ENCODE results near the gene CATSPER1.
A peak's percentile ranks its signal among the peaks of the same experiment; 100 is the strongest.
"Not testable (repeated sequence)": the region's sequence is repeated elsewhere in the genome, so short reads cannot be mapped to it uniquely, and the experiment has no call there.

Gene CATSPER1

DNA sequence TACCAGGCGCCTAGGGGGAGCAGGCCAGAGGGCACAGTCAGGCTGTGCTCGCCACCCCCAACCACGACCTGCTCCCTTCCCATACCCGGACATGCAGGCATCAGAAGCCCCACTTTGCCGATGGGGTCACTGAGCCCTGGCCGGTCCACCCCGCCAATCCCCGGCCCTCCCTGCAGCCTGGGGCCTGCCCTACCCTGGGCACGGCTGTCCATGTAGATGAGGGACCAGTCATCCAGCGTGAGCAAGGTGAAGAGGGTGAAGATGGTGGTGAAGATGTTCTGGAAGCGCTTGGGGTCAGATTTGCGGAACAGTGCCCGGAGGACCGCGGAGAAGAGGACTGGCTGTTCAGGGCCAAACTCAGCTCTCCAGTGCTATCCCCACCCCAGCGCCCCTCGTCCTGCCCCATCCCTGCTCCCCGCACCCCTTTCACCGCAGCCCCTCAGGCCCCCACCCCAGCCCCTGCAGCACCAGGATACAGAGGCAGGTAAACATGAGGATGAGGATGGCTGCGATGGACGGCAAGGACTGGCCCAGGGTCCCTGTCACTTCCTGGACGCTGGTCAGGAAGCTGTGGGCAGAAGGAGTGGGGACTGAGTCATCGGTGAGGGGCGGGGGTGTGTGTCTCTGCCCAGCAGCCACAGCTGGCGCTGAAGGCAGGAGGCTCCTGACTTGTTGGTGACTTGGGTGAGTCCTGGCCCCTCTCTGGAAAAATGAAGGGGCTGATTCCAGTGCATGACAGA is 5.5 kb downstream of the CATSPER1 start:
- DNase-seq: peak; percentile 48

- DNase-seq: no peak
Measured at GRCh38 chr11:66020212-66020611, 6.1 kb downstream of the CATSPER1 start.

DNA sequence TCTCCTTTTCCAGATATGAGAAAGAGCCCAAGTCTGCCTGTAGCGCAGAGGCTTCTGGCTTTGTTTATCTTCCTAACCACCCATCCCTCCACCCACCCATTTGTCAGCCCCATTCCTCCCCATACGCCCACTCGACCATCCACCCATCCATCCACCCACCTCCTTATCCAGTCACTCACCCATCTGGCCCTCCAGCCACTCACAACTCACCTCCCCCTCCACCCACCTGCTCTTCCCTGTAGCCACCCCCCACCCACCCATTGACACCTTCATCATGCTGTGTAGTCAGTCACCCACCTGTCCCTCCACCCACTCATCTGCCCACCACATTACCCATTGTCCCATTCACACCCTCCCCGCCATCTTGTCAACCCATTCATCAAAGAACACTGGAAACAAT is 9.0 kb downstream of the CATSPER1 start:
- no peak for DNase-seq

DNA sequence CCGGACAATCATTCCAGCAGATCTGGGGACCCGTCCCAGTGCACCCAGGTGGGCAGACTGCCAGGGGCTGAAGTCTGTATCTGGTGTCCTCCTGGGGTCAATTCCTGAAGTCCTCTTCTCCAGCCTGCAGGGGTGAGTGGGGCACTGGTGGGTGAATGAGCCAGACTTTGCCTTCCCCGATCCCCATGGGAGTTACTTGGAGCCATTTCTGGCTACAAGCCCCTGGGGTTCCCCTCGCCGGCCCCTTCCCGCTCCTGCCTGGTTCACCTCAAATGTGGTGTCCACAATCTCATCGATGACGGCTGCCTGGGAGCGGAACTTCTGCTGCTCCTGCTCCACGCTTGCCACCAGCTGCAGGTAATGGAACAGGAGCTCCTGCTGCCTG is 9.5 kb downstream of the CATSPER1 start:
- no peak for DNase-seq

DNA sequence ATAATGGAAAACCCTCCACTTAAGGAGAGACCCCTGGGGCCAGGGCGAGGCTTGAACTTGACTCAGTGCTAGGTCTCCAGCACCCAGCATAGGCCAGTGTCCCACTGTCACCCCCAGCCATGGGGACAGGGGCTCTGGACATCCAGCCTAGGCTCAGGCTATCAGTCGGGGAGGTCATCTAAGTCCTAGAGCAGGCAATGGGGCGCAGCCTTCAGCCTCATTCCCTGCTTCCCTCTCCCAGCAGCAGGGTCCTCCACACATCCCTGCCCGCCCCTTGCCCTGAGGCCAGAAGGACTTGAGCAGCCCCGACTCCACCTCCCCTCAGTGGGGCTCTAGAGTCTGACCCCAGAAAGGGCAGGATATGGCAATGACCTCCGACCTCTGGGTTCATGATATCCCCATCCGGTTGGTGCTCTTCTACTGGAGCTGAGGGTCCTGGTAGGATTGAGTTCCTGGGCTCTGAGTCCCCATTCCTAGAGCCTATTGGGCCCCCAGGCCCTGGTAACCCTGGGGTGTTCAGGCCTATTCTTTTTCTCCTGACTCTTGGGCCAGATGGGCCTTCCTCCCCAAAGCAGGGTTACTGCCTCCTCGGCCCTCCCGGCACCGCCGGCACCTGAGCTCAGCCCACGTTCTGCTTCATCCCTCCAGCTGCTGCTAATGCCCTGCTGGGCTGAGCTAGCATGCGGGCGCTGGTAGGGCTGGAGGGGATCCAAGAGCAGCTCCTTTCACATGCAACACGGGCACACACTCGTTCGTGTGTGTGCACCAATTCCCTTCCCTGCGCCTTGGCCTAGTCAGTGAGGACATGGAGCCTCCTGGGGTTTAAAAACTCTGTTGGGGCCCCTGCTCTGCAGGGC is 10.1 kb downstream of the CATSPER1 start:
- no peak for DNase-seq

GRCh38 chr11:66015454-66015881 is 10.8 kb downstream of the CATSPER1 start:
- peak; percentile 12 for DNase-seq

DNA sequence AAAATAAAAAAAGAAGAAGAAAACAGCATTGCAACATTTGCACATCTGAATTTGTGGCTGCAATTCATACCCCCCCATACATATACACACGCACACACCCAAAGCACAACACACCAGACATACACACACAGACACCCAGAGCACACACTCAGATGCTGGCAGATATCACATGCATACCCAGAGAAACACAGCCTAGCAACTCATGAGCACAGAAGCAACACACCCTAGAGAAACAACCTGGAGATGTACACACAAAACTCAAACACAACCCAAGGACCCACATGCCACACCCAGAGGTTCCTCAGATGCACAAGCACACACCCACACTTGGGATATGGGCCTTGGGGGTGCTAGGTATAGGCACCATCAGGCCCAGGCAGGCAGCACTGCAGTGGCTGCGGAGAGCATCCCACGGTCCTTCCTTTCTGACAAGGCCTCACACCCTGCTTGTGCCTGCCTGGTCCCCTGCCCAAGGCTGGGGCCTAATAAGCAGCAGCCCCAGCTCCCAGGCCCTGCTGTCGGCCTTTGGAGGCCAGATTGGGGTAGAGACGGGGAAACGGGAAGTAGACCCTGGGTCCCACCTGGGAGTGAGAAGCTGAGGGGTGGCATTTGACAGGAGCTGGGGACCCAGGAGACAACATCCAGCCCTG is 11.3 kb downstream of the CATSPER1 start:
- no peak for DNase-seq

DNA sequence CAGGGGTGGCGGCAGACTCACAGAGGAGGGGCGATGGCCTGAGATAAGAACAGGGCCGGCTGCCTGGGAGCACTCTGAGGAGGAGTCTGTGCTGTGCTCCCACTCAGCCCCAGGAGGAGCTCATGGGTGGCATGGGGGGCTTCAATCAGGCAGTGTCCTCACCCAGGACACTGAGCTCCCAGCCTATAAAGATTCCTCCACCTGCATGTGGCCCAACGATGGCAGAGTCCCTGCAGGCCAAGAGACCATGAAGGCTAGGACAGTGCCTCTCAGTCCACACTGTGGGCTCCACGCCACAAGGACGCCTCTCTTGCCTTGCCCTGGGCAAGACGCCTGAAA is 12.5 kb downstream of the CATSPER1 start:
- no peak for DNase-seq

DNA sequence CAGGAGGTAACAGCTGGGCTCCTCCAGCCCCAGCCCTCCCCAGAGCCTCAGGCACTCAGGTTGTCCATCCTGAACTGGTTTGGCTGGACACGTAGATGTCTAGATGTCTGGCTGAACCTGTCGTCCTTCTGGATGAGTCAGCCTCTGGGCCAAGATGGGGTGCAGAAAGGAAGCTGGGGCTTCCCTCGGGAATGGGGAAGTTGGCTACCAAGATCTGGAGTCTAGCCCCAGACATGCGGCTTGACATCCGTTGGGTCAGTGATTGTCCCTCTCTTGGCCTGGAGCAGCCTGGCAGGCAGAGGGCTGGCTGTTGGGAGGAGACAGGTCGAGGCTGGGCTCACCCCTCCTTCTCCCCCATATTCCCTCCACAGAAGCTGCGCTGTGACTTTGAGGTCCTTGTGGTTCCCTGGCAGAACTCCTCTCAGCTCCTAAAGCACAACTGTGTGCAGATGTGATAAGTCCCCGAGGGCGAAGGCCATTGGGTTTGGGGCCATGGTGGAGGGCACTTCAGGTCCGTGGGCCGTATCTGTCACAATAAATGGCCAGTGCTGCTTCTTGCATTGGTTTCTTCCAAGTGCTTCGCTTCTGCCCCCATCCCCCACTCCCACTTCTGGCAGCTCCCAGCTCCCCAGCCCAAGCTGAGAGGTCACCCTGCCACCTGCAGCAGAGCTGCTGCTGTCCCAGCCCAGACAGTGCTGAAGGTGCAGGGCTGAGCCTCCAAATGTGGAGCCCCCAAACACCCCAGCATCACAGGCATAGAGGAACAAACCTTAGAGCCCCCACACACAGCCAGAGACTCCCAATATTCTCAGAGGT is 13.1 kb downstream of the CATSPER1 start:
- DNase-seq: no peak

- no peak for DNase-seq
Measured at GRCh38 chr11:66012371-66012945, 13.8 kb downstream of the CATSPER1 start.

- DNase-seq: no peak
Measured at GRCh38 chr11:66011785-66012303, 14.4 kb downstream of the CATSPER1 start, which contains the start of gene CST6. TSS of gene CST6 (plus strand) at chr11:66012008. CDS start at chr11:66012045, 37 bp downstream.

GRCh38 chr11:66011239-66011784 is 15.0 kb downstream of the CATSPER1 start:
- peak; percentile 40 for DNase-seq

DNA sequence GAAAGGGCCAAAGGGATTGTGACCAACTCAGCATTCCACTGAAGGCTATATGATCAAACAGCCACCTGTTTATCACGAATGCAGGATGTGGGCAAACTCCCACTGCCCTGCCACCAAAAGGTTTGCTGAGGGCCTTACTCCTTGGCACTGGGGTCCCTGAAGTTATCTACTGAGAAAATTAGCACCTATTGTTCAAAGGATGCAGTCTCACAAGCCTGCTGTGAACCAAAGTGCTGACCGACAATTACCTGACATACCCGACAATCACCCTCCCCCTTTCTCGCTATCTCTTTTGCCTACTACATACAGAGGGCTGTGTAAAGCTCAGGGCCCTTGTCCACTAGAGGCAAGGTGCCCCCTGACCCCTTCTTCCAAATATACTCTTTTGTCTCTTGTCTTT is 16.2 kb downstream of the CATSPER1 start:
- DNase-seq: not testable (repeated sequence)

DNA sequence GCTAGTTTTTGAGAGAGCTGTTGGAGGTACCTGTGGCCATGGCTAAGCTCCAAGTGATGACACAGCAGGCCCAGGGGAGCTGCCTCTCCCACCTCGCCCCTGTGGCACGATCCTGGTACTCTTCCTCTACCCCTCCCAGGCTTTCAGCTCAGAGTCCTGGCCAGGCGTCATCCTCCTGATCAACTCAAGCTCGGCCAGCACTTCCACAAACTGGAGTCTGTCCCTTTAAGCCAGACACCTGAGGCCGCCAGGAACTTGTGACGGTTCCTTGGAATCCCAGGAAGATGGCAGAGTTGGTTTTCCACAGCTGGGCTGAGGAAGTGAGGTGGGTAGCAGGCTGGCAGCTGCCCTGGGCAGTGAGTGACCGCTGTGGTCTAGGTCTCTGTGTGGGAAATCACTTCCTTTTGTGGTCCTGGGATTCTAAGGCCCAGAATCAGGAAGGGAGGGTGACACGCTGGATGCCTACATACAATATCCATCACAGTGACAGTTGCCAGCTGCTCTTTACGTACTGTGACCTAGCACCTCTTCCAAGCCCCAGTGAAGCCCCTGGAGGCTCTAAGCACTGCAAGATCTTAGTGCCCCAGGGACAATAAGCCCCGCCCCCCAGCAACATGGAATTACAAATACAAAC is 17.7 kb downstream of the CATSPER1 start:
- no peak for DNase-seq

- no peak for DNase-seq
Measured at GRCh38 chr11:66008095-66008467, 18.2 kb downstream of the CATSPER1 start.

- no peak for DNase-seq
Measured at GRCh38 chr11:66007201-66007634, 19.1 kb downstream of the CATSPER1 start.

DNA sequence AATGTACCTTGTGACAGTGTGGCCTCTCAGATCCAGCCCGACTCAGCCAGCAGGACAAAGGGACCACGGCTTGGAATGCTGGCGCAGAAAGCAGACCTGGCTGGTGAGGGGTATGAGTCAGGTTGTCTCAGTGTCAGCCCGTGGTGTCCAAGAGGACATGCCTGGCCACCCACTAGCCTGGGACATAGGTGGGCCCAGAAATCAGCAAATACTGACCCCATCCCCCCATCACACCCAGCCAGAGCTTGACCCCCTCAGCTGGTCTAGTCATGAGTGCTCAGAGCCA is 19.4 kb downstream of the CATSPER1 start:
- no peak for DNase-seq

GRCh38 chr11:66006134-66006890 is 20.0 kb downstream of the CATSPER1 start:
- no peak for DNase-seq

- no peak for DNase-seq
Measured at GRCh38 chr11:66004186-66004585, 22.1 kb downstream of the CATSPER1 start.

DNA sequence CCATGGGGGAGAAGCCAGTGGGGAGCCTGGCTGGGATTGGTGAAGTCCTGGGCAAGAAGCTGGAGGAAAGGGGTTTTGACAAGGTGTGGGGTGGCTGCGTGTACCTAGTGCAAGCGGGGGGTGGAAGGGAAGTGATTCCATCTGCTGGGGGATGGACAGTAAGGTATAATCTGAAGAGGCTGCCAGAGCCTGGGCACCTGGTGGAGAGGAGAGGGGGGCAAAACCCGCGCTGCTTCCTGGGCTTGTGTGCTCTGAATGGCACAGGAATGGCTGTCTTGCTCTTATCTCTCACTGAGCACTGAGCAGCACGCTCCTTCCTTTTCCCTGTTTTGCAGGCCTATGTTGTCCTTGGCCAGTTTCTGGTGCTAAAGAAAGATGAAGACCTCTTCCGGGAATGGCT is 23.0 kb downstream of the CATSPER1 start:
- no peak for DNase-seq

Measured in fibroblast of skin of abdomen (primary cell).